Stimulated activated CD4-positive, alpha-beta T cell treated with anti-CD3 and anti-CD28 coated beads, Interleukin-2, amount 100 ng/mL, for 4 hours (primary cell): Measurements from ENCODE around the gene PLEKHG4B.
"Not testable (repeated sequence)": the region's sequence is repeated elsewhere in the genome, so short reads cannot be mapped to it uniquely, and the experiment has no call there.

Experiments used
- DNase-seq: peaks from one replicate; pipeline ENCODE4 v3.0.0-alpha.2; 2020; ENCODE audit warnings: low read depth

PLEKHG4B gene

GRCh38 chr5:93221-93980 lies 1.4 kb downstream of the PLEKHG4B start:
- no peak for DNase-seq

GRCh38 chr5:94113-94892 lies 2.3 kb downstream of the PLEKHG4B start:
- DNase-seq: no peak

- DNase-seq: no peak
Observed at GRCh38 chr5:95241-95980, 3.4 kb downstream of the PLEKHG4B start.

- DNase-seq: no peak
Observed at GRCh38 chr5:96976-97660, 5.2 kb downstream of the PLEKHG4B start.

- DNase-seq: no peak
Observed at GRCh38 chr5:99815-100214, 7.8 kb downstream of the PLEKHG4B start.

GRCh38 chr5:102411-103043 lies 10.6 kb downstream of the PLEKHG4B start:
- DNase-seq: no peak

GRCh38 chr5:104106-104505 lies 12.1 kb downstream of the PLEKHG4B start:
- DNase-seq: not testable (repeated sequence)

GRCh38 chr5:104778-105296 lies 12.9 kb downstream of the PLEKHG4B start:
- no peak for DNase-seq

- no peak for DNase-seq
Observed at GRCh38 chr5:105504-106070, 13.6 kb downstream of the PLEKHG4B start.

GRCh38 chr5:106587-106986 lies 14.6 kb downstream of the PLEKHG4B start:
- no peak for DNase-seq

GRCh38 chr5:107526-107925 lies 15.6 kb downstream of the PLEKHG4B start:
- no peak for DNase-seq

GRCh38 chr5:109826-110225 lies 17.9 kb downstream of the PLEKHG4B start:
- DNase-seq: no peak

GRCh38 chr5:110270-110888 lies 18.4 kb downstream of the PLEKHG4B start:
- DNase-seq: no peak

- no peak for DNase-seq
Observed at GRCh38 chr5:111171-111570, 19.2 kb downstream of the PLEKHG4B start.

- DNase-seq: no peak
Observed at GRCh38 chr5:119486-120097, 27.6 kb downstream of the PLEKHG4B start.

- no peak for DNase-seq
Observed at GRCh38 chr5:121432-121831, 29.5 kb downstream of the PLEKHG4B start.

GRCh38 chr5:125815-126214 lies 33.8 kb downstream of the PLEKHG4B start:
- DNase-seq: no peak

- DNase-seq: no peak
Observed at GRCh38 chr5:126806-127205, 34.8 kb downstream of the PLEKHG4B start.

GRCh38 chr5:127886-128285 lies 35.9 kb downstream of the PLEKHG4B start:
- DNase-seq: no peak

GRCh38 chr5:128446-128845 lies 36.5 kb downstream of the PLEKHG4B start:
- no peak for DNase-seq
